ENCODE results near the gene TSC2. TPM values are rescaled to one million over a fixed set of nuclear protein-coding genes. Genes with fewer than 3 reads are reported as not detected.

Gene TSC2
- total RNA-seq, 1 experiment from 2014 or later: 59.3 TPM

- peaks cover 33% of the 10 kb centered on the region for H4K20me1 ChIP-seq (ENCODE audit: low read length)
- H3K79me2 ChIP-seq (ENCODE audit: low read length): peaks cover 73% of the 10 kb centered on the region
- peaks cover 23% of the 10 kb centered on the region for H3K4me1 ChIP-seq (ENCODE audit: insufficient read depth, low read length)
- DNase-seq: no peak
- H3K9me2 ChIP-seq (replicated peaks; ENCODE audit: low read length): no peaks in the 10 kb centered on the region
- no peak for ATAC-seq
- no peak overlapping the region for H3K9ac ChIP-seq (ENCODE audit: low read length)
- H3K9me3 ChIP-seq (ENCODE audit: low read length): no peaks in the 10 kb centered on the region
- peaks cover 3% of the 10 kb centered on the region; the same call in 1 of the 2 replicates for H3K36me3 ChIP-seq (ENCODE audit: low read depth, low read length)
- H3K4me3 ChIP-seq (ENCODE audit: low read length): no peak overlapping the region
- no peak overlapping the region for H2AFZ ChIP-seq (ENCODE audit: low read length)
- H3F3A ChIP-seq (ENCODE audit: low read length, unreplicated experiment): no peaks in the 10 kb centered on the region
- no peak overlapping the region for H3K4me2 ChIP-seq (ENCODE audit: low read length)
- intact Hi-C loops (cut with micrococcal nuclease): no loop called here
- H3K27ac ChIP-seq (ENCODE audit: low read length): no peak overlapping the region
- H3K27me3 ChIP-seq (ENCODE audit: low read length): no peaks in the 10 kb centered on the region
- ChIA-PET POLR2A (ENCODE audit: unreplicated experiment) (no interaction called here), CTCF (no interaction called here)
- BruUV-seq (replicated peaks): no TSS peak
- no peak for TF ChIP-seq CTCF (conservative IDR thresholded peaks at IDR 0.05; ENCODE audit: low read depth, low read length)
- TF ChIP-seq EZH2 (IDR thresholded peaks at IDR 0.05; ENCODE audit: low read length, unreplicated experiment): no peak
- TF ChIP-seq EZH2phosphoT487 (IDR thresholded peaks at IDR 0.05; ENCODE audit: borderline replicate concordance, low read length): no peak
Measured at GRCh38 chr16:2005646-2006045, 42.1 kb upstream of the TSC2 start.

GRCh38 chr16:2006317-2006716 is 41.5 kb upstream of the TSC2 start:
- Histone ChIP-seq H3F3A (ENCODE audit: low read length, unreplicated experiment) (no peaks in the 10 kb centered on the region), H3K4me1 (ENCODE audit: insufficient read depth, low read length) (peaks cover 25% of the 10 kb centered on the region), H3K79me2 (ENCODE audit: low read length) (peaks cover 73% of the 10 kb centered on the region), H3K9me3 (ENCODE audit: low read length) (no peaks in the 10 kb centered on the region), H3K36me3 (ENCODE audit: low read depth, low read length) (peaks cover 3% of the 10 kb centered on the region; the same call in 1 of the 2 replicates), H3K4me2 (ENCODE audit: low read length) (no peak overlapping the region), H3K4me3 (ENCODE audit: low read length) (no peak overlapping the region), H3K27me3 (ENCODE audit: low read length) (no peaks in the 10 kb centered on the region), H3K9ac (ENCODE audit: low read length) (no peak overlapping the region), H2AFZ (ENCODE audit: low read length) (no peak overlapping the region), H3K27ac (ENCODE audit: low read length) (no peak overlapping the region), H4K20me1 (ENCODE audit: low read length) (peaks cover 33% of the 10 kb centered on the region), H3K9me2 (replicated peaks; ENCODE audit: low read length) (no peaks in the 10 kb centered on the region)
- no peak for DNase-seq
- no peak for ATAC-seq
- intact Hi-C loops (cut with micrococcal nuclease): no loop called here
- TF ChIP-seq EZH2 (IDR thresholded peaks at IDR 0.05; ENCODE audit: low read length, unreplicated experiment) (no peak), EZH2phosphoT487 (IDR thresholded peaks at IDR 0.05; ENCODE audit: borderline replicate concordance, low read length) (no peak), CTCF (conservative IDR thresholded peaks at IDR 0.05; ENCODE audit: low read depth, low read length) (no peak)
- POLR2A ChIA-PET (ENCODE audit: unreplicated experiment): no interaction called here
- CTCF ChIA-PET: no interaction called here
- no TSS peak for BruUV-seq (replicated peaks)

- no peaks in the 10 kb centered on the region for H3K27me3 ChIP-seq (ENCODE audit: low read length)
- no peak for DNase-seq
- H2AFZ ChIP-seq (ENCODE audit: low read length): no peak overlapping the region
- CTCF ChIA-PET: interaction anchor here (1.3 kb wide), 1 partner anchor 16 kb away, joined by 20 read pairs; no protein-coding TSS in a partner anchor
- POLR2A ChIA-PET (ENCODE audit: unreplicated experiment): no interaction called here
- H3K9me2 ChIP-seq (replicated peaks; ENCODE audit: low read length): no peaks in the 10 kb centered on the region
- H3K4me2 ChIP-seq (ENCODE audit: low read length): peak overlapping the region; percentile 91
- H3K79me2 ChIP-seq (ENCODE audit: low read length): peaks cover 73% of the 10 kb centered on the region
- BruUV-seq (replicated peaks): no TSS peak
- intact Hi-C loops (cut with micrococcal nuclease): no loop called here
- H4K20me1 ChIP-seq (ENCODE audit: low read length): peaks cover 33% of the 10 kb centered on the region
- H3K4me1 ChIP-seq (ENCODE audit: insufficient read depth, low read length): peaks cover 25% of the 10 kb centered on the region
- no peak for TF ChIP-seq EZH2 (IDR thresholded peaks at IDR 0.05; ENCODE audit: low read length, unreplicated experiment)
- no peak for TF ChIP-seq EZH2phosphoT487 (IDR thresholded peaks at IDR 0.05; ENCODE audit: borderline replicate concordance, low read length)
- TF ChIP-seq CTCF (conservative IDR thresholded peaks at IDR 0.05; ENCODE audit: low read depth, low read length): no peak
- no peak for ATAC-seq
- H3K27ac ChIP-seq (ENCODE audit: low read length): peak overlapping the region; percentile 64
- H3K36me3 ChIP-seq (ENCODE audit: low read depth, low read length): peaks cover 3% of the 10 kb centered on the region; the same call in 1 of the 2 replicates
- H3K4me3 ChIP-seq (ENCODE audit: low read length): peak overlapping the region; percentile 94
- H3K9ac ChIP-seq (ENCODE audit: low read length): peak overlapping the region; percentile 97
- no peaks in the 10 kb centered on the region for H3K9me3 ChIP-seq (ENCODE audit: low read length)
- H3F3A ChIP-seq (ENCODE audit: low read length, unreplicated experiment): no peaks in the 10 kb centered on the region
Measured at GRCh38 chr16:2007081-2007836, 40.5 kb upstream of the TSC2 start.

All from PC-3 (cell line).